Activated T-helper 17 cell treated with anti-CD3 and anti-CD28 coated beads, Interleukin-2, amount 50 U/mL, for 72 hours (primary cell): Measurements from ENCODE around the gene STAB1. TPM values are rescaled to one million over a fixed set of nuclear protein-coding genes. Genes with fewer than 3 reads are reported as not detected.

Experiments
- ATAC-seq: fragments of 150-1000 bp; cut with Tn5 transposase; replicated peaks from 2 replicates; pipeline ENCODE4 v1.10.0; 2021; ENCODE audit warnings: mild to moderate bottlenecking, moderate library complexity
- H3K27ac Mint-ChIP-seq: one replicate; pipeline ENCODE4 v1.8.0; 2022; ENCODE audit warnings: mixed read lengths
- H3K27me3 Mint-ChIP-seq: one replicate; pipeline ENCODE4 v1.8.0; 2022; ENCODE audit warnings: mixed read lengths
- H3K36me3 Mint-ChIP-seq: one replicate; pipeline ENCODE4 v1.8.0; 2022; ENCODE audit warnings: low read depth, mild to moderate bottlenecking, mixed read lengths
- H3K4me1 Mint-ChIP-seq: one replicate; pipeline ENCODE4 v1.8.0; 2022; ENCODE audit warnings: mixed read lengths
- H3K4me3 Mint-ChIP-seq: one replicate; pipeline ENCODE4 v1.8.0; 2022; ENCODE audit warnings: mild to moderate bottlenecking, mixed read lengths
- H3K9me3 Mint-ChIP-seq: one replicate; pipeline ENCODE4 v1.8.0; 2022; ENCODE audit warnings: mixed read lengths
- total RNA-seq, 2 donors: library from RNA; stranded (reverse); gene quantifications; one replicate each; pipeline ENCODE4 v1.2.3, GENCODE V29; 2022

STAB1 gene
- total RNA-seq, 2 donors from 2014 or later = 0.19 to 0.26 TPM

- H3K9me3 Mint-ChIP-seq = no peaks in the 10 kb centered on the region
- no peaks in the 10 kb centered on the region for H3K4me1 Mint-ChIP-seq
- H3K27ac Mint-ChIP-seq = no peak overlapping the region
- H3K4me3 Mint-ChIP-seq = no peak overlapping the region
- no peaks in the 10 kb centered on the region for H3K27me3 Mint-ChIP-seq
- ATAC-seq = no peak
- peaks cover 94% of the 10 kb centered on the region for H3K36me3 Mint-ChIP-seq
Observed at GRCh38 chr3:52477076-52477795, 17.9 kb upstream of the STAB1 start.

- Mint-ChIP-seq H3K9me3 (no peaks in the 10 kb centered on the region), H3K36me3 (peaks cover 94% of the 10 kb centered on the region), H3K27me3 (no peaks in the 10 kb centered on the region), H3K4me3 (no peak overlapping the region), H3K4me1 (no peaks in the 10 kb centered on the region), H3K27ac (no peak overlapping the region)
- ATAC-seq = no peak
Observed at GRCh38 chr3:52477796-52478095, 17.4 kb upstream of the STAB1 start.

GRCh38 chr3:52479037-52479876, 15.9 kb upstream of the STAB1 start:
- Mint-ChIP-seq H3K27ac (no peak overlapping the region), H3K4me3 (no peak overlapping the region), H3K36me3 (peaks cover 94% of the 10 kb centered on the region), H3K9me3 (no peaks in the 10 kb centered on the region), H3K27me3 (no peaks in the 10 kb centered on the region), H3K4me1 (no peaks in the 10 kb centered on the region)
- ATAC-seq = no peak

GRCh38 chr3:52479877-52480575, 15.1 kb upstream of the STAB1 start:
- H3K36me3 Mint-ChIP-seq = peaks cover 91% of the 10 kb centered on the region
- H3K4me3 Mint-ChIP-seq = no peak overlapping the region
- no peak for ATAC-seq
- no peaks in the 10 kb centered on the region for H3K27me3 Mint-ChIP-seq
- H3K4me1 Mint-ChIP-seq = no peaks in the 10 kb centered on the region
- H3K27ac Mint-ChIP-seq = no peak overlapping the region
- H3K9me3 Mint-ChIP-seq = no peaks in the 10 kb centered on the region

- no peak overlapping the region for H3K27ac Mint-ChIP-seq
- H3K36me3 Mint-ChIP-seq = peaks cover 91% of the 10 kb centered on the region
- H3K4me1 Mint-ChIP-seq = no peaks in the 10 kb centered on the region
- no peaks in the 10 kb centered on the region for H3K27me3 Mint-ChIP-seq
- ATAC-seq = no peak
- no peak overlapping the region for H3K4me3 Mint-ChIP-seq
- no peaks in the 10 kb centered on the region for H3K9me3 Mint-ChIP-seq
Observed at GRCh38 chr3:52480768-52481715, 14.1 kb upstream of the STAB1 start.

- no peak for ATAC-seq
- peaks cover 91% of the 10 kb centered on the region for H3K36me3 Mint-ChIP-seq
- no peak overlapping the region for H3K27ac Mint-ChIP-seq
- no peaks in the 10 kb centered on the region for H3K4me1 Mint-ChIP-seq
- no peaks in the 10 kb centered on the region for H3K27me3 Mint-ChIP-seq
- H3K4me3 Mint-ChIP-seq = no peak overlapping the region
- no peaks in the 10 kb centered on the region for H3K9me3 Mint-ChIP-seq
Observed at GRCh38 chr3:52481819-52482521, 13.2 kb upstream of the STAB1 start.

GRCh38 chr3:52483081-52483480, 12.1 kb upstream of the STAB1 start:
- H3K36me3 Mint-ChIP-seq = peaks cover 90% of the 10 kb centered on the region
- H3K27me3 Mint-ChIP-seq = no peaks in the 10 kb centered on the region
- H3K4me1 Mint-ChIP-seq = no peaks in the 10 kb centered on the region
- no peak for ATAC-seq
- H3K9me3 Mint-ChIP-seq = no peaks in the 10 kb centered on the region
- H3K27ac Mint-ChIP-seq = no peak overlapping the region
- H3K4me3 Mint-ChIP-seq = no peak overlapping the region

GRCh38 chr3:52483577-52484381, 11.4 kb upstream of the STAB1 start:
- no peak overlapping the region for H3K27ac Mint-ChIP-seq
- H3K9me3 Mint-ChIP-seq = no peaks in the 10 kb centered on the region
- no peaks in the 10 kb centered on the region for H3K4me1 Mint-ChIP-seq
- no peaks in the 10 kb centered on the region for H3K27me3 Mint-ChIP-seq
- no peak for ATAC-seq
- H3K36me3 Mint-ChIP-seq = peaks cover 88% of the 10 kb centered on the region
- no peak overlapping the region for H3K4me3 Mint-ChIP-seq

GRCh38 chr3:52484680-52485461, 10.3 kb upstream of the STAB1 start:
- Mint-ChIP-seq H3K27me3 (no peaks in the 10 kb centered on the region), H3K4me3 (no peak overlapping the region), H3K36me3 (peaks cover 87% of the 10 kb centered on the region), H3K27ac (peak overlapping the region; percentile 72), H3K9me3 (no peaks in the 10 kb centered on the region), H3K4me1 (no peaks in the 10 kb centered on the region)
- no peak for ATAC-seq

GRCh38 chr3:52487050-52487787, 7.9 kb upstream of the STAB1 start:
- H3K27ac Mint-ChIP-seq = no peak overlapping the region
- H3K36me3 Mint-ChIP-seq = peaks cover 89% of the 10 kb centered on the region
- H3K4me3 Mint-ChIP-seq = no peak overlapping the region
- H3K27me3 Mint-ChIP-seq = no peaks in the 10 kb centered on the region
- ATAC-seq = no peak
- no peaks in the 10 kb centered on the region for H3K9me3 Mint-ChIP-seq
- H3K4me1 Mint-ChIP-seq = no peaks in the 10 kb centered on the region

- no peaks in the 10 kb centered on the region for H3K27me3 Mint-ChIP-seq
- no peak overlapping the region for H3K27ac Mint-ChIP-seq
- peaks cover 87% of the 10 kb centered on the region for H3K36me3 Mint-ChIP-seq
- H3K4me3 Mint-ChIP-seq = no peak overlapping the region
- ATAC-seq = no peak
- H3K4me1 Mint-ChIP-seq = no peaks in the 10 kb centered on the region
- no peaks in the 10 kb centered on the region for H3K9me3 Mint-ChIP-seq
Observed at GRCh38 chr3:52487788-52488691, 7.1 kb upstream of the STAB1 start.
